Retinal pigment epithelial cell (primary cell): ENCODE measurements around the gene RGS11.
"Not testable (repeated sequence)": the region's sequence is repeated elsewhere in the genome, so short reads cannot be mapped to it uniquely, and the experiment has no call there.

ENCODE experiments used
- DNase-seq: peaks from one replicate; pipeline ENCODE4 v3.0.0-alpha.2; 2010; ENCODE audit warnings: low read depth
- H3K4me3 ChIP-seq: 2 replicates; pipeline ENCODE4 v1.5.1; 2011; ENCODE audit warnings: mild to moderate bottlenecking, low read length, control low read depth, moderate library complexity
- TF ChIP-seq, protein P1 (sequence below): conservative IDR thresholded peaks from 2 replicates; pipeline ENCODE4 v1.5.1; 2011; ENCODE audit warnings: low read depth, low read length, control low read depth, inconsistent platforms

Gene RGS11

DNA sequence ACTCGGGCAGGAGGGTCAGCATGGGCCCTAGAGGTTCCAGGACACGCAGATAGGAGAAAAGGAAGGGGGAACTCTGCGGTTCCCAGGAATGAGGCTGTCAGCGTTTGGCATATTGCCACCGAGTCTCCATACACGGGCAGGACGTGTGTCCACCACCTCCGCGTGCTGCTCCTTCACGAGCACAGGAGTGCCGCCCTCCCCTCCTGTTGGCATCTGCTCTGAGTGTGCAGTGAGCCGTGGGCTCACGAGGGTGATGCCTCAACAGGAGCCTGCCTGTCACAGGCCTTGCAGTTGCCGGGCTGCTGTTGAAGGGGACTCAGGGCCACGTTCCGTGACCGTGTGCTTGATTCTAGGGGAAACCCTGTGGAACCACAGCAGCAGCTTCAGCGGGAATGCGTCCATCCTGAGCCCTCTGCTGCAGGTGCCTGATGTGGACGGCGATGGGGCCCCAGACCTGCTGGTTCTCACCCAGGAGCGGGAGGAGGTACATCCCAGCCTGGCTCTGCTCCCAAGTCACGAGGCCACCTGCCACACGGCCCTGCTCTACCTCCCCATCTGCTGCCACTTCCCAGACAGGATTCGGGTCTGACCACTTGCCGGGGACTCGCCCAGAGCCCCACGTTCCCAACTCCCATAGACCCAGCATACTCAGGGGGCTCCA lies 14.6 kb downstream of the RGS11 start:
- TF ChIP-seq, protein P1, sequence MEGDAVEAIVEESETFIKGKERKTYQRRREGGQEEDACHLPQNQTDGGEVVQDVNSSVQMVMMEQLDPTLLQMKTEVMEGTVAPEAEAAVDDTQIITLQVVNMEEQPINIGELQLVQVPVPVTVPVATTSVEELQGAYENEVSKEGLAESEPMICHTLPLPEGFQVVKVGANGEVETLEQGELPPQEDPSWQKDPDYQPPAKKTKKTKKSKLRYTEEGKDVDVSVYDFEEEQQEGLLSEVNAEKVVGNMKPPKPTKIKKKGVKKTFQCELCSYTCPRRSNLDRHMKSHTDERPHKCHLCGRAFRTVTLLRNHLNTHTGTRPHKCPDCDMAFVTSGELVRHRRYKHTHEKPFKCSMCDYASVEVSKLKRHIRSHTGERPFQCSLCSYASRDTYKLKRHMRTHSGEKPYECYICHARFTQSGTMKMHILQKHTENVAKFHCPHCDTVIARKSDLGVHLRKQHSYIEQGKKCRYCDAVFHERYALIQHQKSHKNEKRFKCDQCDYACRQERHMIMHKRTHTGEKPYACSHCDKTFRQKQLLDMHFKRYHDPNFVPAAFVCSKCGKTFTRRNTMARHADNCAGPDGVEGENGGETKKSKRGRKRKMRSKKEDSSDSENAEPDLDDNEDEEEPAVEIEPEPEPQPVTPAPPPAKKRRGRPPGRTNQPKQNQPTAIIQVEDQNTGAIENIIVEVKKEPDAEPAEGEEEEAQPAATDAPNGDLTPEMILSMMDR, result no peak
- H3K4me3 ChIP-seq, result no peak overlapping the region

DNA sequence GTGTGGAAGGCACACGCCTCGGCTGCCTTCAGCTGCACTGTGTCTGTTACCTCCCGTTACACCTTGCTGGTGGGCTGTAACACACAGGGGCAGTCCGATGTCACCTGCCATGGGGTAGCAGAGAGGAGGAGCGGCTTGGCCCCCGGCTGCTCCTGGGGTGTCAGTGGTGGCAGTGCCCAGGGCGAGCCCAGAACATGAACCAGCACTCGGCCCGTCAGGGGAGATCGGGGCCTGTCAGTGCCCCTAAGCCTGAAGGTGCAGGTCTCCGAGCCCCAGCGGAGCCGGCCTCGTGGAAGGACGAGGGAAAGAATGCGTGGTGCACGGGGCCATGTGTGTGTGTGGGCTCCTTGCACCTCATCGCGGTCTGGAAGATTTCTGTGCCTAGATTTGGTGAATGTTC lies 15.4 kb downstream of the RGS11 start:
- no peak for DNase-seq
- no peak overlapping the region for H3K4me3 ChIP-seq
- TF ChIP-seq, protein P1, result no peak

More for the DNA sequence above, 14.6 kb downstream of the RGS11 start:
- DNase-seq, result no peak

DNA sequence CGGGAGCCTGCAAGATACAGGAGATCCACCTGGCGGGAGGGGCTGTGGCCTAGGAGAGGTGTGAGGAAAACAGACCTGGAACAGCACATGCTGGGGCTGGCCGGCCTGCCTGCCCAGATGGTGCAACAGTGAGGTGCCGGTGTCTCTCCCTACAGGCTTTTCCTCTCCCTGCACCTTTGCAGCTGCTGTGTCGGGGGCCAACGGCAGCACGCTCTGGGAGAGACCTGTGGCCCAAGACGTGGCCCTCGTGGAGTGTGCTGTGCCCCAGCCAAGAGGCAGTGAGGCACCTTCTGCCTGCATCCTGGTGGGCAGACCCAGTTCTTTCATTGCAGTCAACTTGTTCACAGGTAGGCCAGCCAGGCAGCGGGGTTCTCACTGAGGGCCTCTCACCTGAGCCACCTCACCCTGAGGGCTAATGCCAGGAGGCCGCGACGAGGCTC lies 15.9 kb downstream of the RGS11 start:
- DNase-seq, result no peak
- no peak overlapping the region for H3K4me3 ChIP-seq
- TF ChIP-seq, protein P1, result no peak

DNA sequence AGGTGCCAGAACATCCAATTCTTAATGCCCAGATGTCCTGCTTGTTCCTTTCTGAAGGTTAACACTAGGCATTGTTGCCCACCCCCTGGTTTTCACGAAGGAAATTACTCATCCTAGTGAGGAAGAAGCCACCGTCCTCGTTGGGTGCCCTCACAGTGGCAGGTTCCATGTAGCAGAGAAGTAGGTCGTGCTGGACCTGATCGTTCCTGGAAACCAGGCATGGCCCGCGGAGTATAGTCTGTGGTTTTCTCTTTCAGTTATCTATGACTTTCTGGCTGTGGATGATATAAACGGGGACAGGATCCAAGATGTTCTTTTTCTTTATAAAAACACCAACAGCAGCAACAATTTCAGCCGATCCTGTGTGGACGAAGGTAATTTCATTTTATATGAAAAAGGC lies 16.5 kb downstream of the RGS11 start:
- H3K4me3 ChIP-seq, result no peak overlapping the region
- no peak for DNase-seq
- TF ChIP-seq, protein P1, result no peak

DNA sequence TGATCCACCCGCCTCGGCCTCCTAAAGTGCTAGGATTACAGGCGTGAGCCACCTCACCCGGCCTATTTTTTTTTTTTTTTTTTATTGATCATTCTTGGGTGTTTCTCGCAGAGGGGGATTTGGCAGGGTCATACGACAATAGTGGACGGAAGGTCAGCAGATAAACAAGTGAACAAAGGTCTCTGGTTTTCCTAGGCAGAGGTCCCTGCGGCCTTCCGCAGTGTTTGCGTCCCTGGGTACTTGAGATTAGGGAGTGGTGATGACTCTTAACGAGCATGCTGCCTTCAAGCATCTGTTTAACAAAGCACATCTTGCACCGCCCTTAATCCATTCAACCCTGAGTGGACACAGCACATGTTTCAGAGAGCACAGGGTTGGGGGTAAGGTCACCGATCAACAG lies 17.7 kb downstream of the RGS11 start:
- DNase-seq, H3K4me3 ChIP-seq: not testable (repeated sequence)

DNA sequence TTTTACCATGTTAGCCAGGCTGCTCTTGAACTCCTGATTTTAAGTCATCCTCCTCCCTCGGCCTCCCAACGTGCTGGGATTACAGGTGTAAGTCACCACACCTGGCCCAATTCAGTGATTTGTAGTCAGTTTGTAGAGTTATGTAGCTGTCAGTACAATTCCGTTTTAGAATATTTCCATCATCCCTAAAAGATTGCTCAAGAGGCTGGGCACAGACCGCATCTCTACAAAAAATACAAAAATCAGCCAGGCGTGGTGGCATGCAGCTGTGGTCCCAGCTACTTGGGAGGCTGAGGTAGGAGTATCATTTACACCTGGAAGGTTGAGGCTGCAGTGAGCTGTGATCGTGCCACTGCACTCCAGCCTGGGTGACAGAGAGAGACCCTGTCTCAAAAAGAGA lies 20.6 kb downstream of the RGS11 start:
- no peak for DNase-seq
- H3K4me3 ChIP-seq, result no peak overlapping the region
- TF ChIP-seq, protein P1, result no peak

DNA sequence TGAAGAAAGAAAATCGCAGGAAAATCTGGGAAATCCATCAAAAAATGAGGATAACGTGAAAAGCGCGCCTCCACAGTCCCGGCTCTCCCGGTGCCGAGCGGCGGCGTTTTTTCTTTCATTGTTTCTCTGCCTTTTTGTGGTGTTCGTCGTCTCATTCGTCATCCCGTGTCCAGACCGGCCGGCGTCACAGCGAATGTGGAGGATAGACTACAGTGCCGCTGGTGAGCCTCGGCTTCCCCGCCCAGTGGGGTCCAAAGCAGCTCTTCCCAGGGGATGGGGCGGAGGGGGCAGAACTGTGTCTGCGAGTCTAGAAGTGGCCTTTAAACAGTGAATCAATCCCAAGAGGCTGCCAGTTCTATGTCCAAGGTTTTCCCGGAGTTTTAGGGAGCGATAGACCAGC lies 21.3 kb downstream of the RGS11 start:
- H3K4me3 ChIP-seq, result no peak overlapping the region
- TF ChIP-seq, protein P1, result no peak
- no peak for DNase-seq
